Breast epithelium (tissue), 4 donors: Measurements from ENCODE around the gene KLHL8. TPM values are rescaled to one million over a fixed set of nuclear protein-coding genes. Genes with fewer than 3 reads are reported as not detected.

ENCODE experiments used
- DNase-seq, 2 donors: peaks; one replicate each; pipeline ENCODE4 v3.0.0-alpha.2; 2019; ENCODE audit warnings: low spot score in 2 of 2
- H3K27ac ChIP-seq, 2 donors: fragments of 200-600 bp; sonication (generic) in 1 of 2; one replicate each; pipeline ENCODE4 v1.5.1; 2016 to 2019; ENCODE audit warnings: mild to moderate bottlenecking in 1 of 2
- H3K27me3 ChIP-seq, 2 donors: fragments of 200-600 bp; sonication (generic) in 1 of 2; one replicate each; pipeline versions ENCODE4 v1.5.1 to v1.6.0; 2017 to 2019; ENCODE audit warnings: control low read depth in 1 of 2, mild to moderate bottlenecking in 1 of 2
- H3K36me3 ChIP-seq: fragments of 200-600 bp; one replicate; pipeline ENCODE4 v1.5.1; 2019
- H3K4me1 ChIP-seq, 2 donors: fragments of 200-600 bp; sonication (generic); one replicate each; pipeline ENCODE4 v1.5.1; 2016 to 2019; ENCODE audit warnings: control low read depth in 1 of 2
- H3K4me3 ChIP-seq, 3 donors: fragments of 200-600 bp; sonication (generic); 1 replicate in 2 of 3; 2 replicates in 1 of 3; pipeline ENCODE4 v1.5.1; 2016 to 2019; ENCODE audit warnings: mild to moderate bottlenecking in 3 of 3, moderate library complexity in 2 of 3
- H3K9me3 ChIP-seq, 2 donors: fragments of 200-600 bp; sonication (generic) in 1 of 2; one replicate each; pipeline ENCODE4 v1.5.1; 2016 to 2019; ENCODE audit warnings: control low read depth in 1 of 2
- POLR2A ChIP-seq: fragments of 450-650 bp; IDR thresholded peaks from one replicate; pipeline ENCODE4 v1.6.1; 2016; ENCODE audit warnings: antibody characterized with exemption, mild to moderate bottlenecking, moderate library complexity
- POLR2AphosphoS5 ChIP-seq, 3 donors: sonication (generic); formaldehyde crosslinking; IDR thresholded peaks; one replicate each; pipeline ENCODE4 v1.6.1; 2017; ENCODE audit warnings: antibody characterized with exemption in 3 of 3
- intact Hi-C: fragments of 100-400 bp; cut with DNase I; formaldehyde crosslinking; loops from one replicate; pipeline ENCODE4 v1.15.1; 2023; ENCODE audit warnings: low total_unique reads
- total RNA-seq, 3 donors: library from RNA; depleted of rRNA; stranded (reverse); fragments of >200 nt; gene quantifications; one replicate each; pipeline ENCODE4 v1.1.0, GENCODE V29; 2016
- TF ChIP-seq, protein P1 (sequence below), 3 donors: fragments of 450-650 bp; IDR thresholded peaks; one replicate each; pipeline ENCODE4 v1.5.1; 2016 to 2017; ENCODE audit warnings: antibody characterized with exemption in 3 of 3, mild to moderate bottlenecking in 3 of 3, moderate library complexity in 3 of 3

The KLHL8 gene
- total RNA-seq, 3 donors from 2014 or later, result 14.2 to 15.7 (median 14.6) TPM

DNA sequence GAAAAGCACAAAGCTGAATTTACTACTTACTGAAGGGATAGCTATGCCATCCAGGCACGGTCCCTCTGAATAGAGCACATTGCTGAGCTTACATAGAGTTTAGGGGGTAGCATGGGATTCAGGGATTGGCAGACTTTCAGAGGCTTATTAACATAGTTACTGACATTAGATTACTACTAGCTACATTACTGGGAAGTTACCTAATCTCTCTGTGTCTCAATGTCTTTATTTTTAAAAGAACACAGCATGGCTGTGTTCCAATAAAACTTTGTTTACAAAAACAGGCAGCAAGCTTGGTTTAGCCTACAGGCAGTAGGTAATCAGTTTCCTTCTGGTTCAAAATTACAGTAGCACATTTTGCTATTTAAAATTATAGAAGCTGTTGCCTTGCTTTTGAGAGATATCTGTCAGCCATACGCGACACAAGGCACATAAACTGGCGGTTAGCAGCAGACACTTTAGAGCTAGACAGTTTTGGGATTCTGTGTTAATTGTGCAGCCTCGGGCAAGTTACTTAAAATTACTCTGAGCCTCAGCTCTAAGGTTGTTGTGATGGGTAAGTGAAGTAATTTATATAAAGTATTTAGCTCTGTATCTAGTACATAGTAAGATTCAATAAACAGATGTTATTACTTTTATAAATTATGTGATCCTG, 6.9 kb downstream of the KLHL8 start:
- no peak overlapping the region for H3K27ac ChIP-seq
- no peak for DNase-seq

DNA sequence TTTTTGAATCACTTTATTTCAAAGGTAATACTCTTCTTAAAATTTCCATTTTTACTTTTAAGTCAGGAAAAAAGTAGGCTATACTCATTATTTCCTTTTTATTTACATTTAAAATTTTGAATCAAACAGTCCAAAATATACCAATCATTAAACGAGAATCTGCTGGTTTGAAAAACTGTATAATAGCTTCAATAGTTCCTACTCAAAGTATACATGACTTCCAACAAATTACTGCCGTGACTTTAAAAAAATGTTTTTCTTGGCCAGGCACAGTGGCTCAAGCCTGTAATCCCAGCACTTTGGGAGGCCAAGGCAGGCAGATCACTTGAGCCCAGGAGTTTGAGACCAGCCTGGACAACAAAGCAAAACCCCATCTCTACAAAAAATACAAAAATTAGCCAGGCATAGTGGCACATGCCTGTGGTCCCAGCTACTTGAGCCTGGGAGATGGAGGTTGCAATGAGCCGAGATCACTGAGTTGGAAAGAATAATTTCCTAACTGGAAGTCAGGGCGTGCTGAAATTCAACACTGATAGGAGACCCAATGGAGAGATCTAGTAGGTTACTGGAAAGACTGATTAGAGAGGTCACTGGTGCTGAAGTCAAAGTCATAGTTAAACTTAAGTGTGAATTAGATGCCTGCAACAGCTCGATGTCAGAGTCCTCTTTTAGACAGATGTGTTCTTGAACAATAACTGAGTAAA, 9.0 kb downstream of the KLHL8 start:
- Histone ChIP-seq H3K4me3 (no peak overlapping the region), H3K27ac (no peak overlapping the region), H3K9me3 (no peaks in the 10 kb centered on the region), H3K36me3 (no peaks in the 10 kb centered on the region), H3K4me1 (no peaks in the 10 kb centered on the region), H3K27me3 (no peaks in the 10 kb centered on the region)
- TF ChIP-seq POLR2AphosphoS5 (IDR thresholded peaks at IDR 0.05) (no peak), POLR2A (no peak)
- TF ChIP-seq, protein P1, sequence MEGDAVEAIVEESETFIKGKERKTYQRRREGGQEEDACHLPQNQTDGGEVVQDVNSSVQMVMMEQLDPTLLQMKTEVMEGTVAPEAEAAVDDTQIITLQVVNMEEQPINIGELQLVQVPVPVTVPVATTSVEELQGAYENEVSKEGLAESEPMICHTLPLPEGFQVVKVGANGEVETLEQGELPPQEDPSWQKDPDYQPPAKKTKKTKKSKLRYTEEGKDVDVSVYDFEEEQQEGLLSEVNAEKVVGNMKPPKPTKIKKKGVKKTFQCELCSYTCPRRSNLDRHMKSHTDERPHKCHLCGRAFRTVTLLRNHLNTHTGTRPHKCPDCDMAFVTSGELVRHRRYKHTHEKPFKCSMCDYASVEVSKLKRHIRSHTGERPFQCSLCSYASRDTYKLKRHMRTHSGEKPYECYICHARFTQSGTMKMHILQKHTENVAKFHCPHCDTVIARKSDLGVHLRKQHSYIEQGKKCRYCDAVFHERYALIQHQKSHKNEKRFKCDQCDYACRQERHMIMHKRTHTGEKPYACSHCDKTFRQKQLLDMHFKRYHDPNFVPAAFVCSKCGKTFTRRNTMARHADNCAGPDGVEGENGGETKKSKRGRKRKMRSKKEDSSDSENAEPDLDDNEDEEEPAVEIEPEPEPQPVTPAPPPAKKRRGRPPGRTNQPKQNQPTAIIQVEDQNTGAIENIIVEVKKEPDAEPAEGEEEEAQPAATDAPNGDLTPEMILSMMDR (IDR thresholded peaks at IDR 0.05), result no peak
- intact Hi-C loops, result no loop called here
- DNase-seq, result no peak

More for the DNA sequence above, 6.9 kb downstream of the KLHL8 start:
- Histone ChIP-seq H3K9me3 (no peaks in the 10 kb centered on the region), H3K4me3 (no peak overlapping the region), H3K36me3 (no peaks in the 10 kb centered on the region), H3K4me1 (no peaks in the 10 kb centered on the region), H3K27me3 (no peaks in the 10 kb centered on the region)
- TF ChIP-seq POLR2AphosphoS5 (IDR thresholded peaks at IDR 0.05) (no peak), POLR2A (no peak)
- TF ChIP-seq, protein P1 (IDR thresholded peaks at IDR 0.05), result no peak
- intact Hi-C loops, result no loop called here

DNA sequence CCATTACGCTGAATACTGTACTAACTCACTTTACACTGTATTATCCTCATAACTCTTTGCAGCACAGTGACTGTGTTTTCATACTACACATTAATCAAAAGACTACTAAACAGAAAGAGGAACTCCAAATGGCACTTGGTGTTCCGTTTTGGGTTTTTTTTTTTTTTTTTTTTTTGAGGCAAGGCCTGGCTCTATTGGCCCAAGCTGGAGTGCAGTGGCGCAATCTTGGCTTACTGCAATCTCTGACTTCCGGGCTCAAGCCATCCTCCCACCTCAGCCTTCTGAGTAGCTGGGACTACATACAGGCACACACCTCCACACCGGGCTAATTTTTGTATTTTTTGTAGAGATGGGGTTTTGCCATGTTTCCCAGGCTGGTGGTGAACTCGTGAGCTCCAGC, 10.7 kb downstream of the KLHL8 start:
- no peak overlapping the region for H3K27ac ChIP-seq

DNA sequence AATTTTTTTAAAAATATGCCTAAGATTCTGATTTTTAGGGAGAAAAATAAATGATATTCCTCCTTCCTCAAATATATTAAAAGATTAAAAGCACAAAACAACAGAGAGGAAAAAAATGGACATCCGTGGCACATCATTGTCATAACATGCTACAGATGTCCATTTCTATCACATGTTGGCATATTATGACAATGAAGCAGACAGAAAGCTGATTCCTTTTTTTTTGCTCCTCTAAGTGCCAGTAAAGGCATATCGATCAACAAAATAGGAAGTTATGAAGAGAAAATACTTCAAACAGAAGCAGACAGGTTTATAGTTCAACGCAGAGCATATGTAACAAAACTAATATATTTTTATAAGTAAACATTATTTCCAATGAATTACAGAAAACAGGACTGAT, 11.2 kb downstream of the KLHL8 start:
- TF ChIP-seq POLR2A (no peak), POLR2AphosphoS5 (IDR thresholded peaks at IDR 0.05) (no peak)
- TF ChIP-seq, protein P1 (IDR thresholded peaks at IDR 0.05), result no peak
- Histone ChIP-seq H3K4me3 (peak overlapping the region in 1 of 3 donors; percentile 14), H3K27ac (no peak overlapping the region), H3K27me3 (no peaks in the 10 kb centered on the region), H3K9me3 (no peaks in the 10 kb centered on the region), H3K36me3 (no peaks in the 10 kb centered on the region), H3K4me1 (no peaks in the 10 kb centered on the region)
- DNase-seq, result no peak
- intact Hi-C loops, result no loop called here

More for the DNA sequence above, 10.7 kb downstream of the KLHL8 start:
- Histone ChIP-seq H3K27me3 (no peaks in the 10 kb centered on the region), H3K9me3 (no peaks in the 10 kb centered on the region), H3K4me1 (no peaks in the 10 kb centered on the region), H3K4me3 (peak overlapping the region in 1 of 3 donors; percentile 14), H3K36me3 (no peaks in the 10 kb centered on the region)
- no peak for DNase-seq
- TF ChIP-seq POLR2AphosphoS5 (IDR thresholded peaks at IDR 0.05) (no peak), POLR2A (no peak)
- TF ChIP-seq, protein P1 (IDR thresholded peaks at IDR 0.05), result no peak
- intact Hi-C loops, result no loop called here

DNA sequence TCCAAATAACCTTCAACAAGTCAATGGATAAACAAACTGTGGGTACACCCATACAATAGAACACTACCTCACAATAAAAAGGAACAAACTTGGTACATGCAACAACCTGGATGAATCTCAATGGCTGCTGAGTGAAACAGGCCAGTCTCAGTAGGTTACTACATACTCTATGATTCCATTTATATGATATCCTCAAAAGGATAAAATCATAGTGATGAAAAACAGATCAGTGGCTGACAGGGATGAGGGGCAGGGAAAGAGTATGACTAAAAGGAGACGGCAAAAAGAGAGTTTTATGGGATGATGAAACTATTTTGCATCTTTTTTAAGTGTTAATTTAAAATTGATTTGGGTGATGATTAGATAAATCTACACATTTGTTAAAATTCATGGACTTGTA, 15.9 kb downstream of the KLHL8 start:
- Histone ChIP-seq H3K9me3 (no peaks in the 10 kb centered on the region), H3K4me1 (no peaks in the 10 kb centered on the region), H3K27ac (no peak overlapping the region), H3K27me3 (no peaks in the 10 kb centered on the region), H3K36me3 (no peaks in the 10 kb centered on the region), H3K4me3 (no peak overlapping the region)
- TF ChIP-seq, protein P1 (IDR thresholded peaks at IDR 0.05), result no peak
- no peak for TF ChIP-seq POLR2A
- TF ChIP-seq POLR2AphosphoS5 (IDR thresholded peaks at IDR 0.05), result no peak
- no peak for DNase-seq
- intact Hi-C loops, result no loop called here
